GM12878 (cell line): ENCODE results near the gene PLEKHD1. TPM values are rescaled to one million over a fixed set of nuclear protein-coding genes. Genes with fewer than 3 reads are reported as not detected.

Experiments
- ATAC-seq: fragments of 200-7000 bp; cut with Tn5 transposase; 3 replicates; pipeline ENCODE4 v1.9.1; 2020; ENCODE audit warnings: mild to moderate bottlenecking, moderate library complexity
- BruUV-seq: library from RNA; stranded (reverse); fragments of 400-500 nt; replicated peaks from 2 replicates; lab custom pipeline; 2021; lab: Mats Ljungman, UMichigan
- CTCF ChIA-PET: fragments of 300-600 bp; sonication (Branson Sonifier 250); formaldehyde crosslinking; extraction: SDS; loops from one replicate; lab custom pipeline; 2021; ENCODE audit warnings: inconsistent platforms; lab: Yijun Ruan, JAX
- POLR2A ChIA-PET: fragments of 350-600 bp; formaldehyde crosslinking; extraction: SDS; loops from one replicate; lab custom pipeline; 2021; ENCODE audit warnings: inconsistent platforms; lab: Charles Lee
- RAD21 ChIA-PET: fragments of 300-600 bp; sonication (Branson Sonifier 250); formaldehyde crosslinking; loops from one replicate; lab custom pipeline; 2023; ENCODE audit warnings: antibody characterized with exemption; ENCODE audit not compliant: unreplicated experiment; lab: Charles Lee
- SMC1A ChIA-PET: fragments of 300-600 bp; sonication (Branson Sonifier 250); formaldehyde crosslinking; loops from one replicate; lab custom pipeline; 2023; ENCODE audit not compliant: unreplicated experiment, uncharacterized antibody; lab: Charles Lee
- DNase-seq: peaks from one replicate; pipeline ENCODE4 v3.0.0-alpha.2; 2011; ENCODE audit warnings: low read depth, low spot score
- FAIRE-seq: peaks from 3 replicates; lab custom pipeline; 2011; peaks lifted over from hg19 to GRCh38; lab: Jason Lieb, UNC
- H2AFZ ChIP-seq: 2 replicates; pipeline ENCODE4 v1.6.0; 2011; ENCODE audit warnings: low read depth, low read length, control low read depth; ENCODE audit not compliant: control insufficient read depth
- H3K27ac ChIP-seq: 2 replicates; pipeline ENCODE4 v1.5.1; 2011; ENCODE audit warnings: control low read depth; ENCODE audit not compliant: control insufficient read depth, insufficient read depth
- H3K27me3 ChIP-seq, 2 experiments: replicated peaks in 1 of 2; 2 replicates each; pipeline versions ENCODE4 v1.6.0 to v1.6.1; 2011; ENCODE audit warnings: low read length in 1 of 2; ENCODE audit not compliant: control insufficient read depth in 2 of 2, insufficient read depth in 2 of 2
- H3K36me3 ChIP-seq, 2 experiments: 2 replicates each; pipeline ENCODE4 v1.5.1; 2011; ENCODE audit warnings: low read length in 1 of 2; ENCODE audit not compliant: control insufficient read depth in 2 of 2, insufficient read depth in 2 of 2
- H3K4me1 ChIP-seq: 2 replicates; pipeline ENCODE4 v1.6.1; 2011; ENCODE audit warnings: mild to moderate bottlenecking, low read length, moderate library complexity, mixed read lengths; ENCODE audit not compliant: control insufficient read depth, insufficient read depth
- H3K4me2 ChIP-seq: 2 replicates; pipeline ENCODE4 v1.6.0; 2011; ENCODE audit warnings: control low read depth; ENCODE audit not compliant: control insufficient read depth, insufficient read depth
- H3K4me3 ChIP-seq: fragments of 200-600 bp; sonication (generic); 2 replicates; pipeline ENCODE4 v1.5.1; 2016
- H3K79me2 ChIP-seq: 2 replicates; pipeline ENCODE4 v1.6.0; 2011; ENCODE audit warnings: low read length; ENCODE audit not compliant: control insufficient read depth, insufficient read depth
- H3K9ac ChIP-seq: 2 replicates; pipeline ENCODE4 v1.8.0; 2011; ENCODE audit warnings: low read length, control low read depth, mixed read lengths; ENCODE audit not compliant: control insufficient read depth, insufficient read depth
- H3K9me3 ChIP-seq: replicated peaks from 3 replicates; pipeline ENCODE4 v1.5.1; 2011; ENCODE audit warnings: mild to moderate bottlenecking, low read length; ENCODE audit not compliant: control insufficient read depth, insufficient read depth
- H4K20me1 ChIP-seq: 2 replicates; pipeline ENCODE4 v1.6.0; 2011; ENCODE audit not compliant: control insufficient read depth, insufficient read depth
- BCL11A ChIP-seq: IDR thresholded peaks from 2 replicates; pipeline ENCODE4 v1.6.1; 2011; ENCODE audit warnings: low read depth, low read length
- FOXM1 ChIP-seq: IDR thresholded peaks from 2 replicates; pipeline ENCODE4 v1.6.1; 2012; ENCODE audit warnings: low read depth, mild to moderate bottlenecking, inconsistent platforms, low read length, moderate library complexity
- HSF1 ChIP-seq: fragments of 150-350 bp; IDR thresholded peaks from 2 replicates; pipeline ENCODE4 v1.6.1; 2014; ENCODE audit warnings: mild to moderate bottlenecking, low read depth, low read length
- IKZF2 ChIP-seq, 2 experiments: fragments of 450-650 bp; IDR thresholded peaks; 2 replicates each; pipeline ENCODE4 v1.6.1; 2017; ENCODE audit warnings: mild to moderate bottlenecking in 2 of 2, moderate library complexity in 2 of 2
- KLF5 ChIP-seq: fragments of 450-650 bp; IDR thresholded peaks from 2 replicates; pipeline ENCODE4 v1.6.1; 2014; ENCODE audit warnings: mild to moderate bottlenecking; ENCODE audit not compliant: partially characterized antibody
- MLLT1 ChIP-seq: fragments of 450-650 bp; IDR thresholded peaks from 2 replicates; pipeline ENCODE4 v1.6.1; 2016; ENCODE audit warnings: mild to moderate bottlenecking
- NR2F1 ChIP-seq: fragments of 450-650 bp; conservative IDR thresholded peaks from 2 replicates; pipeline ENCODE4 v1.6.1; 2017; ENCODE audit warnings: mild to moderate bottlenecking
- PKNOX1 ChIP-seq: fragments of 450-650 bp; IDR thresholded peaks from 2 replicates; pipeline ENCODE4 v1.6.1; 2016; ENCODE audit warnings: mild to moderate bottlenecking
- SIX5 ChIP-seq: IDR thresholded peaks from 2 replicates; pipeline ENCODE4 v1.6.1; 2011; ENCODE audit warnings: mild to moderate bottlenecking, low read depth, low read length, moderate library complexity; ENCODE audit not compliant: severe bottlenecking
- TCF7 ChIP-seq: IDR thresholded peaks from 2 replicates; pipeline ENCODE4 v1.6.1; 2014; ENCODE audit warnings: antibody characterized with exemption, borderline replicate concordance
- ZNF274 ChIP-seq: IDR thresholded peaks from one replicate; pipeline ENCODE4 v1.8.0; 2011; ENCODE audit not compliant: insufficient read length, insufficient read depth
- ZZZ3 ChIP-seq: IDR thresholded peaks from 2 replicates; pipeline ENCODE4 v1.6.1; 2011; ENCODE audit warnings: low read depth; ENCODE audit not compliant: control insufficient read depth, insufficient read length
- WGBS: methylation state at CpG from one replicate; pipeline ENCODE4 v1.1.6; 2016; ENCODE audit warnings: low lambda C conversion rate; ENCODE audit not compliant: insufficient replicate concordance, insufficient coverage; ENCODE audit errors: missing lambda C conversion rate; 5-methylcytosine and 5-hydroxymethylcytosine counted together
- in situ Hi-C: fragments of 300-500 bp; cut with MboI; formaldehyde crosslinking; loops from 9 replicates; pipeline ENCODE4 v1.14.3; 2018; ENCODE audit warnings: mixed read lengths
- intact Hi-C: fragments of 100-400 bp; cut with micrococcal nuclease; formaldehyde crosslinking; loops from one replicate; pipeline ENCODE4 v1.14.2; 2022; ENCODE audit not compliant: unreplicated experiment
- polyA plus RNA-seq, 11 experiments: library from polyadenylated mRNA; depleted of rRNA in 4 of 11; unstranded in 6 of 11; stranded (reverse) in 5 of 11; fragments of >200 nt; fragmentation: Nextera tagmentation in 4 of 11; fragmentation: Illumina TruSeq in 1 of 11; extraction: Ambion mirVana in 4 of 11; extraction: Trizol in 1 of 11; gene quantifications; 1 replicate in 1 of 11; 2 replicates in 10 of 11; pipeline versions ENCODE4 v1.2.1 to v1.2.3, GENCODE V29; 2011 to 2016; ENCODE audit warnings: inconsistent platforms in 2 of 11, missing spikeins in 2 of 11, low read depth in 1 of 11
- total RNA-seq, 4 experiments: library from RNA; depleted of rRNA in 3 of 4; stranded (reverse); fragments of >200 nt in 3 of 4; fragmentation: Illumina TruSeq in 1 of 4; extraction: Trizol in 1 of 4; gene quantifications; 2 replicates each; pipeline versions ENCODE4 v1.2.1 to v1.2.3, GENCODE V29; 2013 to 2021
- TF ChIP-seq, protein P1 (sequence below): fragments of 450-650 bp; IDR thresholded peaks from 2 replicates; pipeline ENCODE4 v1.6.1; 2018; ENCODE audit warnings: borderline replicate concordance, mild to moderate bottlenecking; ENCODE audit not compliant: partially characterized antibody
- TF ChIP-seq, protein P2 (sequence below): IDR thresholded peaks from 2 replicates; pipeline ENCODE4 v1.6.1; 2011; ENCODE audit warnings: low read depth, mild to moderate bottlenecking, low read length, moderate library complexity, borderline replicate concordance; ENCODE audit errors: extremely low read depth
- TF ChIP-seq, protein P3 (sequence below): IDR thresholded peaks from 2 replicates; pipeline ENCODE4 v1.6.1; 2011; ENCODE audit warnings: low read depth, low read length, improper control_type of control experiment, borderline replicate concordance

The PLEKHD1 gene
- total and polyA plus RNA-seq, 10 of the 15 experiments (the other 5 are each of a cell fraction or from before 2014, with no cell fraction given), result 0.01 to 0.08 (median 0.04) TPM; not detected in 6

DNA sequence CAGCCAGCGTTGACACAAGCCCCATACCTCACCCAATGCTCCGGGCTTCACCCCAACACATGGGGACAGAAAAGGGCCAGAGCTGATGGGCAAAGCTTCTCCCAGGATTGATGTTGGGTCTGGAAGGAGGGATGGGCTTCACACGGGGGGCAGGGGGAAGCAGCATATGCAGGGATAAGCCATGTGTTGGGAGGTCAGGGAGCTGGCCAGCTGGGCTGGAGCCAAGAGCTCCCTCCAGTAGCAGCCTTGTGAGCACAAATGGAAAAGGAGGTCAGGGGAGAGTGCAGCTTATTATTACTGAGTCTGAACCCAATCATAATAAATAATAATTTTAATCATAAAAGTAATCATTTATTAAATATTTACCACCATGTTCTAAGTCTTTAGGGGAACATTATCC, 9.3 kb downstream of the PLEKHD1 start (continued):
- TF ChIP-seq FOXM1 (no peak), IKZF2 (IDR thresholded peaks at IDR 0.05) (no peak), PKNOX1 (no peak), NR2F1 (no peak), TCF7 (no peak)
- TF ChIP-seq, all 136 proteins: peak for 0

DNA sequence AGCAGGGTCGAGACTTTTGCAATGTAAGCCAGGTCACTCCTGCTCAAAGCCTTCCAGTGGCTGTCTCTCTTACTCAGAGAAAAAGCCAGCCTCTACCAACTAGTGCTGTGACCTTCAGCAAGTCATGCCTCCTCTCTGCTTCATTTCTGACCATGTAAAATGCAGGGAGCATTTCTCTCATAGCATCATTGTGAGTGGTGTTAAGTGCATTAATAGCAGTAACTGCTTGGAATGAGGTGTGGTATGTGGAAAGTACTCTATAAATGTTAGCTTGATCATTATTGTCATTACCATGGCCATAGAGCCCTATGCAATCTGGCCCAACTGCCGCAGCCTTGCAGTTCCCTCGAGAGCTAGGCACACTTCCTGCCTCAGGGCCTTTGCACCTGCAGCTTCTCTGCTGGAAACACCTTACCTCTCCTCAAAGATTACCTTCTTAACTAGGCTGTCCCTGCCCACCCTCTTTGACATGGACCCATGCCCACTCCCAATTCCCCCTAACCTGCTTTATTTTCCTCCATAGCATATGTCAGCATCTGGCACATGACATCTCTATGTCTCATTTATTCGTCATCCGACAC, 10.9 kb downstream of the PLEKHD1 start:
- WGBS, result 51% methylated on average over 5 of the region's 5 CpGs
- Histone ChIP-seq H3K79me2 (no peaks in the 10 kb centered on the region), H3K36me3 (no peaks in the 10 kb centered on the region), H3K27me3 (no peaks in the 10 kb centered on the region; a peak in 1 of 4 replicates), H3K4me2 (no peak overlapping the region), H3K4me3 (no peak overlapping the region), H4K20me1 (no peaks in the 10 kb centered on the region), H3K4me1 (no peaks in the 10 kb centered on the region), H2AFZ (no peak overlapping the region), H3K27ac (no peak overlapping the region), H3K9me3 (no peaks in the 10 kb centered on the region), H3K9ac (no peak overlapping the region)
- no peak for DNase-seq
- no TSS peak for BruUV-seq
- no peak for FAIRE-seq
- TF ChIP-seq, protein P1, sequence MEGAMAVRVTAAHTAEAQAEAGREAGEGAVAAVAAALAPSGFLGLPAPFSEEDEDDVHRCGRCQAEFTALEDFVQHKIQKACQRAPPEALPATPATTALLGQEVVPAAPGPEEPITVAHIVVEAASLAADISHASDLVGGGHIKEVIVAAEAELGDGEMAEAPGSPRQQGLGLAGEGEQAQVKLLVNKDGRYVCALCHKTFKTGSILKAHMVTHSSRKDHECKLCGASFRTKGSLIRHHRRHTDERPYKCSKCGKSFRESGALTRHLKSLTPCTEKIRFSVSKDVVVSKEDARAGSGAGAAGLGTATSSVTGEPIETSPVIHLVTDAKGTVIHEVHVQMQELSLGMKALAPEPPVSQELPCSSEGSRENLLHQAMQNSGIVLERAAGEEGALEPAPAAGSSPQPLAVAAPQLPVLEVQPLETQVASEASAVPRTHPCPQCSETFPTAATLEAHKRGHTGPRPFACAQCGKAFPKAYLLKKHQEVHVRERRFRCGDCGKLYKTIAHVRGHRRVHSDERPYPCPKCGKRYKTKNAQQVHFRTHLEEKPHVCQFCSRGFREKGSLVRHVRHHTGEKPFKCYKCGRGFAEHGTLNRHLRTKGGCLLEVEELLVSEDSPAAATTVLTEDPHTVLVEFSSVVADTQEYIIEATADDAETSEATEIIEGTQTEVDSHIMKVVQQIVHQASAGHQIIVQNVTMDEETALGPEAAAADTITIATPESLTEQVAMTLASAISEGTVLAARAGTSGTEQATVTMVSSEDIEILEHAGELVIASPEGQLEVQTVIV, result no peak
- TF ChIP-seq MLLT1, result no peak
- TF ChIP-seq, protein P2, sequence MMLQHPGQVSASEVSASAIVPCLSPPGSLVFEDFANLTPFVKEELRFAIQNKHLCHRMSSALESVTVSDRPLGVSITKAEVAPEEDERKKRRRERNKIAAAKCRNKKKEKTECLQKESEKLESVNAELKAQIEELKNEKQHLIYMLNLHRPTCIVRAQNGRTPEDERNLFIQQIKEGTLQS, result no peak
- TF ChIP-seq HSF1, result no peak
- TF ChIP-seq ZZZ3, result no peak
- TF ChIP-seq BCL11A, result no peak
- TF ChIP-seq KLF5, result no peak
- TF ChIP-seq SIX5, result no peak
- no peak for TF ChIP-seq ZNF274
- TF ChIP-seq, protein P3, sequence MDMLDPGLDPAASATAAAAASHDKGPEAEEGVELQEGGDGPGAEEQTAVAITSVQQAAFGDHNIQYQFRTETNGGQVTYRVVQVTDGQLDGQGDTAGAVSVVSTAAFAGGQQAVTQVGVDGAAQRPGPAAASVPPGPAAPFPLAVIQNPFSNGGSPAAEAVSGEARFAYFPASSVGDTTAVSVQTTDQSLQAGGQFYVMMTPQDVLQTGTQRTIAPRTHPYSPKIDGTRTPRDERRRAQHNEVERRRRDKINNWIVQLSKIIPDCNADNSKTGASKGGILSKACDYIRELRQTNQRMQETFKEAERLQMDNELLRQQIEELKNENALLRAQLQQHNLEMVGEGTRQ, result no peak
- in situ Hi-C loops, result no loop called here
- intact Hi-C loops, result no loop called here
- POLR2A ChIA-PET, result interaction anchor here (0.8 kb wide), 1 partner anchor 9 kb away, joined by 3 read pairs; no protein-coding TSS in a partner anchor
- SMC1A ChIA-PET, result no interaction called here
- CTCF ChIA-PET, result interaction anchor here (0.6 kb wide), 1 partner anchor 519 kb away, joined by 3 read pairs; no protein-coding TSS in a partner anchor
- no peak for ATAC-seq
- RAD21 ChIA-PET, result no interaction called here
